Gastrocnemius medialis (tissue), 4 donors: Measurements from ENCODE around the gene ATP7B.

Experiments used
- CTCF ChIP-seq, 5 experiments: fragments of 450-650 bp in 3 of 5; fragments of 200-600 bp in 2 of 5; sonication (generic) in 2 of 5; IDR thresholded peaks in 4 of 5; conservative IDR thresholded peaks in 1 of 5; 1 replicate in 4 of 5; 2 replicates in 1 of 5; pipeline ENCODE4 v1.5.1; 2016 to 2019; ENCODE audit warnings: antibody characterized with exemption in 5 of 5, mild to moderate bottlenecking in 3 of 5, moderate library complexity in 3 of 5
- POLR2A ChIP-seq, 2 donors: fragments of 450-650 bp; IDR thresholded peaks; one replicate each; pipeline ENCODE4 v1.6.1; 2017; ENCODE audit warnings: antibody characterized with exemption in 2 of 2, mild to moderate bottlenecking in 2 of 2, moderate library complexity in 2 of 2

GRCh38 chr13:51919531-51919930, 91.7 kb downstream of the ATP7B start:
- no peak for TF ChIP-seq CTCF (IDR thresholded peaks at IDR 0.05 in 4 of 5, conservative IDR thresholded peaks at IDR 0.05 in 1 of 5)
- no peak for TF ChIP-seq POLR2A (IDR thresholded peaks at IDR 0.05)
